IMR-90 (cell line): ENCODE data around the gene KIF1A. TPM values are rescaled to one million over a fixed set of nuclear protein-coding genes. Genes with fewer than 3 reads are reported as not detected.

Experiments used
- ATAC-seq: fragments of 200-7000 bp; cut with Tn5 transposase; 2 replicates; pipeline ENCODE4 v1.9.1; 2020; ENCODE audit warnings: low read depth, mild to moderate bottlenecking, moderate library complexity
- BruUV-seq: library from RNA; stranded (reverse); fragments of 400-500 nt; replicated peaks from 2 replicates; lab custom pipeline; 2021; lab: Mats Ljungman, UMichigan
- CTCF ChIA-PET: fragments of 300-600 bp; formaldehyde crosslinking; extraction: SDS; loops from one replicate; lab custom pipeline; 2021; ENCODE audit warnings: antibody characterized with exemption; lab: Yijun Ruan, JAX
- POLR2A ChIA-PET: fragments of 300-600 bp; sonication (Branson Sonifier 250); formaldehyde crosslinking; loops from one replicate; lab custom pipeline; 2022; ENCODE audit warnings: antibody characterized with exemption; ENCODE audit not compliant: unreplicated experiment; lab: Charles Lee
- DNase-seq: peaks from one replicate; pipeline ENCODE4 v3.0.0; 2013
- H2AFZ ChIP-seq: replicated peaks from 2 replicates; pipeline ENCODE3; 2013; ENCODE audit warnings: low read length, mild to moderate bottlenecking; ENCODE audit not compliant: poor library complexity
- H2AK5ac ChIP-seq: 2 replicates; pipeline ENCODE4 v1.6.1; 2013; ENCODE audit warnings: low read depth, low read length, inconsistent platforms
- H2AK9ac ChIP-seq: replicated peaks from 2 replicates; pipeline ENCODE3; 2013; ENCODE audit warnings: mild to moderate bottlenecking, low read depth, low read length, moderate library complexity; ENCODE audit not compliant: poor library complexity
- H2BK120ac ChIP-seq: 2 replicates; pipeline ENCODE4 v1.6.1; 2013; ENCODE audit warnings: low read depth, low read length, inconsistent platforms
- H2BK15ac ChIP-seq: 3 replicates; pipeline ENCODE4 v1.6.1; 2013; ENCODE audit warnings: low read depth, low read length, inconsistent platforms
- H2BK20ac ChIP-seq: 2 replicates; pipeline ENCODE4 v1.6.1; 2013; ENCODE audit warnings: low read depth, mild to moderate bottlenecking, inconsistent platforms, low read length, moderate library complexity
- H2BK5ac ChIP-seq: 2 replicates; pipeline ENCODE4 v1.6.1; 2013; ENCODE audit warnings: mild to moderate bottlenecking, low read depth, low read length, inconsistent platforms; ENCODE audit not compliant: poor library complexity, severe bottlenecking
- H3K14ac ChIP-seq: replicated peaks from 2 replicates; pipeline ENCODE4 v1.6.1; 2013; ENCODE audit warnings: low read depth, low read length, inconsistent platforms
- H3K18ac ChIP-seq: 2 replicates; pipeline ENCODE4 v1.6.1; 2013; ENCODE audit warnings: low read depth, low read length, control low read depth
- H3K23ac ChIP-seq: 2 replicates; pipeline ENCODE4 v1.6.1; 2013; ENCODE audit warnings: low read depth, low read length, inconsistent platforms
- H3K27ac ChIP-seq: 2 replicates; pipeline ENCODE4 v1.5.1; 2013; ENCODE audit warnings: mild to moderate bottlenecking, control low read depth, low read length; ENCODE audit not compliant: insufficient read depth
- H3K27me3 ChIP-seq: 2 replicates; pipeline ENCODE4 v1.6.1; 2013; ENCODE audit warnings: low read length; ENCODE audit not compliant: control insufficient read depth, insufficient read depth
- H3K36me3 ChIP-seq: 2 replicates; pipeline ENCODE4 v1.6.1; 2013; ENCODE audit warnings: low read length, mixed read lengths; ENCODE audit not compliant: control insufficient read depth, insufficient read depth
- H3K4ac ChIP-seq: 2 replicates; pipeline ENCODE4 v1.6.1; 2013; ENCODE audit warnings: low read depth, low read length, inconsistent platforms
- H3K4me1 ChIP-seq: 2 replicates; pipeline ENCODE4 v1.6.1; 2013; ENCODE audit warnings: low read length, mixed read lengths; ENCODE audit not compliant: control insufficient read depth, insufficient read depth
- H3K4me2 ChIP-seq: 2 replicates; pipeline ENCODE4 v1.6.1; 2013; ENCODE audit warnings: low read depth, mild to moderate bottlenecking, control low read depth, low read length, moderate library complexity
- H3K4me3 ChIP-seq: 2 replicates; pipeline ENCODE4 v1.5.1; 2013; ENCODE audit warnings: low read depth, mild to moderate bottlenecking, control low read depth, low read length, moderate library complexity; ENCODE audit not compliant: insufficient read depth
- H3K56ac ChIP-seq: 2 replicates; pipeline ENCODE4 v1.6.1; 2013; ENCODE audit warnings: low read length, inconsistent platforms; ENCODE audit not compliant: insufficient read depth; ENCODE audit errors: extremely low read depth
- H3K79me1 ChIP-seq, 2 experiments: 2 replicates each; pipeline ENCODE4 v1.6.1; 2013; ENCODE audit warnings: low read length in 2 of 2, inconsistent platforms in 1 of 2, low read depth in 1 of 2
- H3K9ac ChIP-seq: 2 replicates; pipeline ENCODE4 v1.6.1; 2013; ENCODE audit warnings: low read depth, low read length, control low read depth
- H3K9me1 ChIP-seq: 2 replicates; pipeline ENCODE4 v1.6.1; 2013; ENCODE audit warnings: low read length, inconsistent platforms; ENCODE audit not compliant: insufficient read depth
- H3K9me3 ChIP-seq: 2 replicates; pipeline ENCODE4 v1.6.1; 2013; ENCODE audit warnings: low read length; ENCODE audit not compliant: control insufficient read depth, insufficient read depth
- H4K20me1 ChIP-seq: 2 replicates; pipeline ENCODE4 v1.6.1; 2013; ENCODE audit warnings: low read length, inconsistent platforms; ENCODE audit not compliant: insufficient read depth
- H4K5ac ChIP-seq: 2 replicates; pipeline ENCODE4 v1.6.1; 2013; ENCODE audit warnings: mild to moderate bottlenecking, low read depth, low read length, control low read depth
- H4K8ac ChIP-seq, 2 experiments: 2 replicates each; pipeline ENCODE4 v1.6.1; 2013; ENCODE audit warnings: low read depth in 2 of 2, low read length in 2 of 2, control low read depth in 1 of 2, inconsistent platforms in 1 of 2
- H4K91ac ChIP-seq: 2 replicates; pipeline ENCODE4 v1.6.1; 2013; ENCODE audit warnings: low read depth, low read length, inconsistent platforms; ENCODE audit not compliant: insufficient read depth
- BHLHE40 ChIP-seq: fragments of 150-350 bp; IDR thresholded peaks from 2 replicates; pipeline ENCODE4 v1.6.1; 2016; ENCODE audit warnings: mild to moderate bottlenecking, low read depth, low read length
- CEBPB ChIP-seq: IDR thresholded peaks from 2 replicates; pipeline ENCODE4 v1.6.1; 2012; ENCODE audit warnings: low read depth, low read length, improper control_type of control experiment
- FOS ChIP-seq: fragments of 150-350 bp; IDR thresholded peaks from 2 replicates; pipeline ENCODE4 v1.6.1; 2016; ENCODE audit warnings: low read depth, low read length
- MAFK ChIP-seq: IDR thresholded peaks from 2 replicates; pipeline ENCODE4 v1.6.1; 2012; ENCODE audit warnings: low read depth, low read length, improper control_type of control experiment
- MAZ ChIP-seq: IDR thresholded peaks from 2 replicates; pipeline ENCODE4 v1.6.1; 2012; ENCODE audit warnings: low read depth, mild to moderate bottlenecking, low read length, improper control_type of control experiment, moderate library complexity, borderline replicate concordance
- MXI1 ChIP-seq: IDR thresholded peaks from 2 replicates; pipeline ENCODE4 v1.6.1; 2012; ENCODE audit warnings: low read depth, mild to moderate bottlenecking, low read length, moderate library complexity, borderline replicate concordance
- NFE2L2 ChIP-seq: fragments of 150-350 bp; IDR thresholded peaks from 2 replicates; pipeline ENCODE4 v1.6.1; 2016; ENCODE audit warnings: low read depth, mild to moderate bottlenecking, low read length
- POLR2A ChIP-seq: IDR thresholded peaks from 2 replicates; pipeline ENCODE4 v1.6.1; 2012; ENCODE audit warnings: mild to moderate bottlenecking, low read depth, low read length
- RAD21 ChIP-seq: IDR thresholded peaks from 2 replicates; pipeline ENCODE4 v1.6.1; 2012; ENCODE audit warnings: low read length, improper control_type of control experiment
- RCOR1 ChIP-seq: IDR thresholded peaks from 2 replicates; pipeline ENCODE4 v1.6.1; 2012; ENCODE audit warnings: mild to moderate bottlenecking, low read length, improper control_type of control experiment; ENCODE audit not compliant: insufficient replicate concordance
- RFX5 ChIP-seq: IDR thresholded peaks from 2 replicates; pipeline ENCODE4 v1.8.0; 2012; ENCODE audit warnings: low read depth, mild to moderate bottlenecking, low read length, moderate library complexity
- WGBS, 2 experiments: methylation state at CpG; one replicate each; pipeline versions ENCODE4 v1.1.5 to v1.1.7; 2013; ENCODE audit warnings: missing lambda C conversion rate in 2 of 2; ENCODE audit not compliant: insufficient read length in 1 of 2; ENCODE audit errors: extremely low coverage in 2 of 2; 5-methylcytosine and 5-hydroxymethylcytosine counted together
- dilution Hi-C: fragments of 300-500 bp; cut with HindIII; formaldehyde crosslinking; loops from one replicate; pipeline ENCODE4 v1.14.3; 2018; ENCODE audit warnings: low sequenced_read_pairs; ENCODE audit not compliant: unreplicated experiment
- in situ Hi-C: fragments of 300-500 bp; cut with MboI; formaldehyde crosslinking; loops from 3 replicates; pipeline ENCODE4 v1.14.3; 2019; ENCODE audit warnings: low sequenced_read_pairs, inconsistent platforms, mixed read lengths
- intact Hi-C: fragments of 100-400 bp; cut with micrococcal nuclease; formaldehyde crosslinking; loops from 2 replicates; pipeline ENCODE4 v1.10.0; 2022
- polyA plus RNA-seq, 3 experiments: library from polyadenylated mRNA; depleted of rRNA; stranded (reverse); fragments of >200 nt; gene quantifications; 2 replicates each; pipeline ENCODE4 v1.2.3, GENCODE V29; 2012; ENCODE audit warnings: low replicate concordance in 1 of 3
- total RNA-seq: library from RNA; depleted of rRNA; stranded (reverse); fragments of >200 nt; gene quantifications from 2 replicates; pipeline ENCODE4 v1.2.3, GENCODE V29; 2012
- TF ChIP-seq, protein P1 (sequence below): conservative IDR thresholded peaks from 2 replicates; pipeline ENCODE4 v1.5.1; 2012; ENCODE audit warnings: mild to moderate bottlenecking, low read depth, low read length, improper control_type of control experiment
- TF ChIP-seq, protein P2 (sequence below): fragments of 150-350 bp; IDR thresholded peaks from 2 replicates; pipeline ENCODE4 v1.6.1; 2017; ENCODE audit warnings: mild to moderate bottlenecking, antibody characterized with exemption, low read length, low read depth
- TF ChIP-seq, protein P3 (sequence below): fragments of 150-350 bp; IDR thresholded peaks from 2 replicates; pipeline ENCODE4 v1.6.1; 2016; ENCODE audit warnings: low read depth, mild to moderate bottlenecking, low read length, moderate library complexity, borderline replicate concordance

KIF1A gene
- total and polyA plus RNA-seq, 2 of the 4 experiments (the other 2 are of a cell fraction) = under 0.01 TPM; not detected in 1

DNA sequence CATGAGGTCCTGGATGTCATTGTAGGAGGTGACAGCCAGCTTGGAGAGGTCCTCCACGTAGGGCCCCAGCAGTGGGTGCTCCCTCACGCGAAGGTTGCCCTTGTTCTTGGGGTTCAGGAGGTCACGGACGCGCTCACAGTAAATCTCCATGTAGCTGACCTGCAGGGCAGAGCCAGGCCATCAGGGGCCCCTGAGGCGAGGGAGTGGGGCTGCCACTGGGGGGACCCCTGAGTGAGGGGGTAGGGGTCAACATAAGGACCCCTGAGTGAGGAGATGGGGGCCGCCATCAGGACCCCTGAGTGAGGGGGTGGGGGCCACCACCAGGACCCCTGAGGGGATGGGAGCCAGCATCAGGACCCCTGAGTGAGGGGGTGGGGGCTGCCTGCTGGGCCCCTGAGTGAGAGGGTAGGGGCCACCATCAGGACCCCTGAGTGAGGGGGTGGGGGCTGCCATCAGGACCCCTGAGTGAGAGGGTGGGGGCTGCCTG, 33.6 kb downstream of the KIF1A start:
- CTCF ChIA-PET = no interaction called here
- H3K9ac ChIP-seq = no peak overlapping the region

More for the DNA sequence above, 33.6 kb downstream of the KIF1A start:
- no peak overlapping the region for H2AK5ac ChIP-seq
- no peak overlapping the region for H4K8ac ChIP-seq
- intact Hi-C loops (no loop called here), dilution Hi-C loops (no loop called here), in situ Hi-C loops (no loop called here)
- no peak overlapping the region for H3K23ac ChIP-seq
- H3K56ac ChIP-seq = no peak overlapping the region
- no peak overlapping the region for H3K14ac ChIP-seq
- no peak overlapping the region for H3K18ac ChIP-seq
- H2BK15ac ChIP-seq = no peak overlapping the region
- H2BK5ac ChIP-seq = no peak overlapping the region
- H3K9me1 ChIP-seq = no peaks in the 10 kb centered on the region
- TF ChIP-seq NFE2L2 (no peak), CEBPB (no peak), POLR2A (no peak), MAZ (no peak), MAFK (no peak), RFX5 (no peak), FOS (no peak), RAD21 (no peak), BHLHE40 (no peak), MXI1 (no peak), RCOR1 (no peak)
- TF ChIP-seq, protein P1, sequence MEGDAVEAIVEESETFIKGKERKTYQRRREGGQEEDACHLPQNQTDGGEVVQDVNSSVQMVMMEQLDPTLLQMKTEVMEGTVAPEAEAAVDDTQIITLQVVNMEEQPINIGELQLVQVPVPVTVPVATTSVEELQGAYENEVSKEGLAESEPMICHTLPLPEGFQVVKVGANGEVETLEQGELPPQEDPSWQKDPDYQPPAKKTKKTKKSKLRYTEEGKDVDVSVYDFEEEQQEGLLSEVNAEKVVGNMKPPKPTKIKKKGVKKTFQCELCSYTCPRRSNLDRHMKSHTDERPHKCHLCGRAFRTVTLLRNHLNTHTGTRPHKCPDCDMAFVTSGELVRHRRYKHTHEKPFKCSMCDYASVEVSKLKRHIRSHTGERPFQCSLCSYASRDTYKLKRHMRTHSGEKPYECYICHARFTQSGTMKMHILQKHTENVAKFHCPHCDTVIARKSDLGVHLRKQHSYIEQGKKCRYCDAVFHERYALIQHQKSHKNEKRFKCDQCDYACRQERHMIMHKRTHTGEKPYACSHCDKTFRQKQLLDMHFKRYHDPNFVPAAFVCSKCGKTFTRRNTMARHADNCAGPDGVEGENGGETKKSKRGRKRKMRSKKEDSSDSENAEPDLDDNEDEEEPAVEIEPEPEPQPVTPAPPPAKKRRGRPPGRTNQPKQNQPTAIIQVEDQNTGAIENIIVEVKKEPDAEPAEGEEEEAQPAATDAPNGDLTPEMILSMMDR = no peak
- TF ChIP-seq, protein P2, sequence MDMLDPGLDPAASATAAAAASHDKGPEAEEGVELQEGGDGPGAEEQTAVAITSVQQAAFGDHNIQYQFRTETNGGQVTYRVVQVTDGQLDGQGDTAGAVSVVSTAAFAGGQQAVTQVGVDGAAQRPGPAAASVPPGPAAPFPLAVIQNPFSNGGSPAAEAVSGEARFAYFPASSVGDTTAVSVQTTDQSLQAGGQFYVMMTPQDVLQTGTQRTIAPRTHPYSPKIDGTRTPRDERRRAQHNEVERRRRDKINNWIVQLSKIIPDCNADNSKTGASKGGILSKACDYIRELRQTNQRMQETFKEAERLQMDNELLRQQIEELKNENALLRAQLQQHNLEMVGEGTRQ = no peak
- TF ChIP-seq, protein P3, sequence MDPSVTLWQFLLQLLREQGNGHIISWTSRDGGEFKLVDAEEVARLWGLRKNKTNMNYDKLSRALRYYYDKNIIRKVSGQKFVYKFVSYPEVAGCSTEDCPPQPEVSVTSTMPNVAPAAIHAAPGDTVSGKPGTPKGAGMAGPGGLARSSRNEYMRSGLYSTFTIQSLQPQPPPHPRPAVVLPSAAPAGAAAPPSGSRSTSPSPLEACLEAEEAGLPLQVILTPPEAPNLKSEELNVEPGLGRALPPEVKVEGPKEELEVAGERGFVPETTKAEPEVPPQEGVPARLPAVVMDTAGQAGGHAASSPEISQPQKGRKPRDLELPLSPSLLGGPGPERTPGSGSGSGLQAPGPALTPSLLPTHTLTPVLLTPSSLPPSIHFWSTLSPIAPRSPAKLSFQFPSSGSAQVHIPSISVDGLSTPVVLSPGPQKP = no peak
- no peak overlapping the region for H3K4ac ChIP-seq
- H2AFZ ChIP-seq = no peak overlapping the region
- no TSS peak for BruUV-seq
- no peak overlapping the region for H2BK120ac ChIP-seq
- no peak overlapping the region for H4K91ac ChIP-seq
- H2BK20ac ChIP-seq = no peak overlapping the region
- ATAC-seq (no peak), DNase-seq (no peak)
- no peak overlapping the region for H3K4me2 ChIP-seq
- no peak overlapping the region for H4K5ac ChIP-seq
- H3K4me1 ChIP-seq = no peaks in the 10 kb centered on the region
- no peaks in the 10 kb centered on the region for H3K36me3 ChIP-seq
- POLR2A ChIA-PET = no interaction called here
- no peak overlapping the region for H3K4me3 ChIP-seq
- peaks cover 3% of the 10 kb centered on the region; the same call in 1 of the 2 replicates for H3K9me3 ChIP-seq
- H2AK9ac ChIP-seq = no peak overlapping the region
- no peaks in the 10 kb centered on the region for H4K20me1 ChIP-seq
- H3K27ac ChIP-seq = no peak overlapping the region
- WGBS, 2 experiments = no CpG with 5 or more reads among the region's 8 CpGs
- H3K79me1 ChIP-seq = no peaks in the 10 kb centered on the region
- peaks cover 3% of the 10 kb centered on the region; the same call in 1 of the 2 replicates for H3K27me3 ChIP-seq
